A204.1 (cell line): ENCODE measurements around the gene OR1D5.
"Not testable (repeated sequence)": the region's sequence is repeated elsewhere in the genome, so short reads cannot be mapped to it uniquely, and the experiment has no call there.

ENCODE experiments used
- FAIRE-seq: peaks from 2 replicates; lab custom pipeline; 2012; peaks lifted over from hg19 to GRCh38; lab: Jason Lieb, UNC

OR1D5 gene

GRCh38 chr17:3032258-3033247 is 30.9 kb downstream of the OR1D5 start:
- no peak for FAIRE-seq

DNA sequence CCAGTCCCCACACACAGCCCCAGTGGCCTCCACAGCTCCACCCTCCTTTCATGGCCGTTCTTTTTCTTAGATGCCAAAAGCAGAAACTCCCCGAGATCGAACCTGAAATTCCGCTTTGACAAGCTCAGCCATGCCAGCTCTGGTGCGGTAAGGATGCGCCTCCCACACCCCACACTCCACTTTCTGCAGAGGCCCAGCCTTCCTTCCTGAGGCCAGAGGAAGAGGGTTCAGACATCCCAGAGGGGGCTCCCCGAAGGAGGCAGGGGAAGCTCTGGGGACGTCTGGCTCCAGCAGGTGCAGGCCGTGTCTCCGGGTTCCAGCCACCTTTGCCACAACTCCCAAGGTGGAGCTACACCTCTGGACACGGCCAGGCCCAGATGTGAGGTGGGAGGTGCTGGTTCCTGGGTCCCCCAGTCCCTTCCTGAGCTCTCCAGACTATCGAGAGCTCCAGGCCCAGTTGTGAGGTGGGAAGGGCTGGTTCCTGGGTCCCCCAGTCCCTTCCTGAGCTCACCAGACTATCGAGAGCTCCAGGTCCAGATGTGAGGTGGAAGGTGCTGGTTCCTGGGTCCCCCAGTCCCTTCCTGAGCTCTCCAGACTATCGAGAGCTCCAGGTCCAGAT is 32.4 kb downstream of the OR1D5 start:
- not testable (repeated sequence) for FAIRE-seq

GRCh38 chr17:3030096-3030495 is 33.3 kb downstream of the OR1D5 start:
- FAIRE-seq: no peak

DNA sequence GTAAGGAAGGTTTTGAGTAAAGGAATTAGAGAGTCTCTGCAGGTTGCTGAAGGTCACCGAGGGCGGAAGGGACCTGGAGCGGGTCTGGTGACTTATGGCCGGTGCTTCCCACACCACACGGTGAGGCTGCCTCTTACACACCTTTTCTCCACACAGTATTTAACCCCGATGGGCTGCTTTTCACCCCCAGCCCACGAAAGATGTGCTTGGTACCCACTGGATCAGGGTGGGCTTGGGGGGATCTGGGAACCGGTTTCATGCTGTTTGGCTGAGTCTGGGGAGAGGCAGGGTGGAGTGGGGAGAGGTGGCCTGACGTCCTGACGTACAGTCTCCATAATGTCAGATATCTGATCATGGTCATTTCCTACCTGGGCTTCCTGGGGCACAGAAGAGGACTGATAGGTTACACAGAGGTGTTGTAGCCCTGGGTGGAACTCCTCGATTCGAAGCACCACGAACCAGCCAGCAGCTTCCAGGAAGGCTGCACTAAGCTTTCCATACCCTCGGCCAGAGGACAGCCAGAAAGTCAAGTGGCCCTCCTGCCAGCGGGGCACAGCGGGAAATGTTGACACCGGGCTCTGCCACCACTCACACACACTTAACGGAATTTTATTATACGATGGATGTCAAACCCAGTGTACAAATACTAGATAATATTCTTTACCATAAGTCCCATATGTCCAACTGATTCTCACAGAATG is 34.0 kb downstream of the OR1D5 start:
- no peak for FAIRE-seq

DNA sequence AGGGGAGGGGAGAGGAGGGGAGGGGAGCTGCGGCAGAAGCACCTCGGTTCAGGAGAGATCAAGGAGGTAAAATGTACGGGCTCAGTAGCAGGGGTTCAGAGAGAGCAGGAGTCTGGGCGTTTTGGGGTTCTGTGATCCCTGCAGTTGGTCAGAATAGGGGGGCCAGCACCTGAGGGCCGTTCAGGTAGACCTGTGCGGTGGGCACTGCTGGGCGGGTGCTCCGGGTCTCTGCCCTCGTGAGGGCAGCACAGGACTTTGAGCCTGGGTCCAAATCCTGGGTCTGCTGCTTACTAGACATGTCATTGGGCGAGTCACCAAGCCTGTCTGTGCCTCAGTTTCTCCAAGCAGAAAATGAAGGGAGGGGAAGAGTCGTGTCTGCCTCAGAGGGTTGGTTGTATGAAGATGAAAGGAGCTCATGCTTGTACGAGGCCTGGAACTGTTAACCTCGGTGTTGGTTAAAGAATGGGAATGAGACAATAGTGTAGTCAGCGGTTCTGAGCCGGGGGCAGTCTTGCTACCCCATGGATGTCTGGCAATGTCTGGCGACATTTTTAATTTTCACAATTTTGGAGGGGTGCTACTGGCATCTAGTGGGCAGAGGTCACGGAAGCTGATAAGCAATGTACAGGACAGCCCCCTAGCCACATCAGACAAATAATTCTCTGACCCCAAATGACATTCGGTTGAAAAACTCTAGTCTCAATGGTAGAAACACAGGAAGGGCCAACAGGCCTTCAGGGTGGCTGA is 35.4 kb downstream of the OR1D5 start:
- FAIRE-seq: no peak

GRCh38 chr17:3026856-3027751 is 36.3 kb downstream of the OR1D5 start:
- FAIRE-seq: no peak

DNA sequence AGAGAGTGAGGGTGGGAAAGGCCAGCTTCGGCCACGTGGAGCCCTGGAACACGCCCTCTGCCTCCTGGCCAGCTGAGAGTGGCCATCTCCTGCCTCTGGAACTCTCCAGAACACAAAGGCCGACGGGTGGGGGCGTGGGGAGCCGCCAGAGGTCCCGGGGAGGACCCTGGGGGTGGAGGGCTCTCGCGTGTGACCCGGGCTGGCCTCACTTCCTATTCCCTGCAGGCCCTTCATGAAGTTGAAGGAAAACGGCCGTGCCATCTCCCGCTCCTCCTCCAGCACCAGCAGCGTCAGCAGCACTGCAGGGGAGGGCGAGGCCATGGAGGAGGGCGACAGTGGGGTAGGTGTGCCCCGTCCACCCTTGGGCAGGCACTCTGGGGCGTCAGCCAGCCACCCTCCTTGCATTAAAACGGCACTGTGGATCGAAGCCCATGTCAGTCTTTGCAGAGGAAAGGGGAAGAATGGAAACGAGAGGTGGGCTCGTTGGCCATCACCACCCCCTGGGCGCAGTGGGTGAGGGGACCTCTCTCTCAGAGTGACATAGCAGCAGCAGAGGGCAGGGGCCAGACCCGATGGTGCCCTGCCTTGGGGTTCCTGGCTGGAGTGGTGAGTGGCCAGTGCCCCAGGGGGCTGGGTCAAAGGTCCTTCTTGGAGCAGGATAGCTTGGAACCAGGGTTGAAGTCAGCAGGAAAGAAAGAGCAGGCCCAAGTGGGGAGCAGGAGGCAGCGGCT is 37.1 kb downstream of the OR1D5 start:
- no peak for FAIRE-seq

- no peak for FAIRE-seq
These were observed 37.8 kb downstream of the OR1D5 start for GRCh38 chr17:3025421-3026124.

DNA sequence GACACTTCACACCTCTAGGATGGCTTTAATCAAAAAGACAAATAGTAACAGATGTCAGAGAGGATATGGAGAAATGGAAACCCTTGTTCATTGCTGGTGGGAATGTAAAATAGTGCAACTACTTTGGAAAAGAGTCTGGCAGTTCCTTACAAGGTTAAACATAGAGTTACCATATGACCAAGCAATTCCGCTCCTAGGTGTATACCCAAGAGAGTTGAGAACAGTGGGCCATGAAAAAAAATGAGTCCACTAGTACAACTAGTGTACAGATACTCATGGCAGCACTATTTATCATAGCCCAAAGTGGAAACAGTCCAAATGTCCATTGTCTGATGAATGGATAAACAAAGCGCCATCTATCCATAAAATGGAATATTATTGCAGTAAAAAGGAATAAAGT is 39.1 kb downstream of the OR1D5 start:
- FAIRE-seq: no peak

- FAIRE-seq: no peak
These were observed 41.2 kb downstream of the OR1D5 start for GRCh38 chr17:3022197-3022596.

DNA sequence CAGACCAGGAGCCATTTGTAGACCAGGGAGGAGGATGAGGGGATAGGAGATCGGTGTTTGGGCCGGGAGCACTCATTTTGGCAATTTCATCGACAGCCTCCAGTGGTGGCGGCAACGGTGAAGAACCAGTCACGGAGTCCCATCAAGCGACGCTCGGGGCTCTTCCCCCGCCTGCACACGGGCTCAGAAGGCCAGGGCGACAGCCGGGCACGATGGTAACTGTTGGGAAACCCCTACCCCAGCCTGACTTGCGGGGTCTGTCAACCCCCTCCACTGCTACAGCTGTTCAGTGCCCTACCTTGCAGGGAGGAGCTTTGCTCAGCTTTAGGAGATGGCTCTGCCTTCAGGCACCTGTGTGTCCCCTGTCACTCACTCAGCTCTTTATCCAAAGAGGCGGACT is 43.0 kb downstream of the OR1D5 start:
- FAIRE-seq: no peak

- FAIRE-seq: no peak
These were observed 43.6 kb downstream of the OR1D5 start for GRCh38 chr17:3019761-3020160.

- FAIRE-seq: no peak
These were observed 45.5 kb downstream of the OR1D5 start for GRCh38 chr17:3017936-3018335.

GRCh38 chr17:3015890-3016289 is 47.5 kb downstream of the OR1D5 start:
- FAIRE-seq: no peak

GRCh38 chr17:3012926-3013581 is 50.4 kb downstream of the OR1D5 start:
- FAIRE-seq: no peak
